K562 (cell line): ENCODE data around the gene HSPB6. TPM values are rescaled to one million over a fixed set of nuclear protein-coding genes. Genes with fewer than 3 reads are reported as not detected.

Experiments
- CBX1 ChIP-seq: sonication (generic); IDR thresholded peaks from 2 replicates; pipeline ENCODE4 v1.6.1; 2016; ENCODE audit warnings: antibody characterized with exemption, low read depth, mild to moderate bottlenecking
- CTBP1 ChIP-seq: fragments of 450-650 bp; IDR thresholded peaks from 2 replicates; pipeline ENCODE4 v1.6.1; 2016; ENCODE audit warnings: borderline replicate concordance
- FOXJ3 ChIP-seq: sonication (generic); formaldehyde crosslinking; IDR thresholded peaks from 2 replicates; pipeline ENCODE4 v1.4.0; 2020; ENCODE audit warnings: mild to moderate bottlenecking, missing genetic modification reagents
- HMGN3 ChIP-seq: IDR thresholded peaks from 2 replicates; pipeline ENCODE4 v1.6.1; 2011; ENCODE audit warnings: borderline replicate concordance, low read depth, mild to moderate bottlenecking, mixed read lengths, low read length; ENCODE audit not compliant: insufficient read length; ENCODE audit errors: extremely low read depth
- HNRNPH1 ChIP-seq: fragments of 200-400 bp; formaldehyde crosslinking; optimal IDR thresholded peaks from 2 replicates; pipeline ENCODE3; 2017; ENCODE audit warnings: low read depth, mild to moderate bottlenecking, low read length, moderate library complexity
- HNRNPLL ChIP-seq: fragments of 200-400 bp; formaldehyde crosslinking; IDR thresholded peaks from 2 replicates; pipeline ENCODE4 v1.6.1; 2017; ENCODE audit warnings: low read length, low read depth, mild to moderate bottlenecking; ENCODE audit not compliant: poor library complexity, severe bottlenecking
- NELFE ChIP-seq: IDR thresholded peaks from 2 replicates; pipeline ENCODE4 v1.6.1; 2011; ENCODE audit warnings: mild to moderate bottlenecking; ENCODE audit not compliant: insufficient read depth, insufficient read length
- NEUROD1 ChIP-seq: fragments of 150-350 bp; IDR thresholded peaks from 2 replicates; pipeline ENCODE4 v1.6.1; 2014; ENCODE audit warnings: borderline replicate concordance, low read length, low read depth; ENCODE audit not compliant: partially characterized antibody
- PTRF ChIP-seq: fragments of 450-650 bp; IDR thresholded peaks from 2 replicates; pipeline ENCODE4 v1.6.1; 2016; ENCODE audit warnings: mild to moderate bottlenecking, missing genetic modification characterization, missing compliant biosample characterization
- RNF2 ChIP-seq: sonication (generic); IDR thresholded peaks from 2 replicates; pipeline ENCODE4 v1.6.1; 2016
- SIRT6 ChIP-seq: IDR thresholded peaks from one replicate; pipeline ENCODE4 v1.6.1; 2012; ENCODE audit warnings: low read depth, mild to moderate bottlenecking, control low read depth, inconsistent platforms, low read length, moderate library complexity
- SP1 ChIP-seq: sonication (generic); formaldehyde crosslinking; IDR thresholded peaks from 2 replicates; pipeline ENCODE4 v1.8.1; 2022; ENCODE audit warnings: mild to moderate bottlenecking, missing genetic modification reagents
- TCF7 ChIP-seq: sonication (generic); IDR thresholded peaks from 2 replicates; pipeline ENCODE4 v1.6.1; 2016; ENCODE audit warnings: antibody characterized with exemption, borderline replicate concordance
- ZNF23 ChIP-seq: fragments of 250-450 bp; sonication (Bioruptor Pico); IDR thresholded peaks from 2 replicates; pipeline ENCODE4 v1.4.0; 2020; ENCODE audit warnings: mild to moderate bottlenecking
- ZNF274 ChIP-seq: IDR thresholded peaks from 2 replicates; pipeline ENCODE4 v1.6.1; 2011; ENCODE audit warnings: low read depth, mild to moderate bottlenecking, low read length, moderate library complexity, borderline replicate concordance
- ZNF561 ChIP-seq: fragments of 450-650 bp; formaldehyde crosslinking; conservative IDR thresholded peaks from 2 replicates; pipeline ENCODE4 v1.4.0; 2020; ENCODE audit warnings: mild to moderate bottlenecking, moderate library complexity
- ZNF695 ChIP-seq: fragments of 450-650 bp; formaldehyde crosslinking; IDR thresholded peaks from 2 replicates; pipeline ENCODE4 v1.4.0; 2020; ENCODE audit warnings: mild to moderate bottlenecking, moderate library complexity
- ZNF766 ChIP-seq: fragments of 200-800 bp; sonication (Bioruptor generic); conservative IDR thresholded peaks from 2 replicates; pipeline ENCODE4 v1.6.1; 2016; ENCODE audit warnings: missing genetic modification characterization, missing compliant biosample characterization
- ZNF785 ChIP-seq: fragments of 250-450 bp; sonication (Bioruptor Pico); IDR thresholded peaks from 2 replicates; pipeline ENCODE4 v1.4.0; 2020; ENCODE audit warnings: mild to moderate bottlenecking
- polyA plus RNA-seq, 8 experiments: library from polyadenylated mRNA; depleted of rRNA in 4 of 8; stranded (reverse) in 5 of 8; unstranded in 3 of 8; fragments of >200 nt; fragmentation: Nextera tagmentation in 2 of 8; fragmentation: Illumina TruSeq in 1 of 8; extraction: Ambion mirVana in 2 of 8; extraction: Trizol in 1 of 8; gene quantifications; 2 replicates each; pipeline versions ENCODE4 v1.2.1 to v1.2.3, GENCODE V29; 2011 to 2014; ENCODE audit warnings: inconsistent platforms in 1 of 8, missing spikeins in 1 of 8
- total RNA-seq, 7 experiments: library from RNA; depleted of rRNA in 6 of 7; stranded (reverse); fragments of >200 nt in 6 of 7; fragmentation: Illumina TruSeq in 2 of 7; extraction: Trizol in 2 of 7; gene quantifications; 2 replicates each; pipeline versions ENCODE4 v1.2.1 to v1.2.3, GENCODE V29; 2011 to 2021; ENCODE audit warnings: low replicate concordance in 1 of 7
- TF ChIP-seq, protein P1 (sequence below): sonication (generic); formaldehyde crosslinking; IDR thresholded peaks from 2 replicates; pipeline ENCODE4 v1.8.0; 2022; ENCODE audit warnings: missing genetic modification reagents, mild to moderate bottlenecking, moderate library complexity, borderline replicate concordance
- TF ChIP-seq, protein P2 (sequence below): fragments of 450-650 bp; IDR thresholded peaks from 2 replicates; pipeline ENCODE4 v1.6.1; 2016; ENCODE audit warnings: low read depth

The HSPB6 gene
- total and polyA plus RNA-seq, 9 of the 15 experiments (the other 6 are each of a cell fraction or from before 2014, with no cell fraction given): 0.55 TPM; not detected in 8

DNA sequence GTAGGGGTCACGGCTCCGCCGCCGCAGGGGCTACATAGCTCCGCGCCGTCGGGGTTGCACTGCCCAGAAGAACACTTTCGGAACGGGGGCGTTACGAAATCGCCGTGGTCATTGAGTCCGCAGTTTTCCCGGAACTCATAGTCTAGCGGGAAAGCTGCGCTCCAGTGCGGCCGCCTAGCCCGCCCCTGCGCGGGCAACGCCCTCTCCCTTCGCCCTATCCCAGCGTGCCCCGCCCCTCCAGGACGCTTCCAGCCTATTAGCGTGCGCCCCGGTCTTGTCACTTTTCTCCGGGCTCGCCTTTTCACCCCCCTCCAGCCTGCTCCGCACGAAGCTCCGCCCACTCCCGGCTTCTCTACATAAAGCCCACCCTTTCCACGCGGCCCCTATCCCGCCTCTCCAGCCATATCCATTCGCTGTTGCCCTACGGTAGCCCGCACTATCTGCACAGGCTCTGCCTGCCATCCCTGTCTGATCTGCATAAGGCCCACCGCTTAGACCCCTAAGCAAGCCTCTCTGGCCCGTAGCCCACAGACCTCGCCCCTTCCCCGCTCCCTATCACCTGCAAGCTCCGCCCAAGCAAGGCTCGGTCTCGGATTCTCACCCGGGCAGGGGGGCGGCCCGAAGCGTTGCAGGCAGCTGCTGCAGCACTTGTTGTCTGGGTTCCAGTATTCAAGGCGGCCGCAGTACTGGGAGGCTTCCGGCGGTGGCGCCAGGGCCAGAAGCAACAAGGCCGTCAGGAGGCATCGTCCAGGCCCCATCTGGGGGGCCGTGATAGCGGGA lies 16.2 kb downstream of the HSPB6 start (continued):
- TF ChIP-seq, protein P1, sequence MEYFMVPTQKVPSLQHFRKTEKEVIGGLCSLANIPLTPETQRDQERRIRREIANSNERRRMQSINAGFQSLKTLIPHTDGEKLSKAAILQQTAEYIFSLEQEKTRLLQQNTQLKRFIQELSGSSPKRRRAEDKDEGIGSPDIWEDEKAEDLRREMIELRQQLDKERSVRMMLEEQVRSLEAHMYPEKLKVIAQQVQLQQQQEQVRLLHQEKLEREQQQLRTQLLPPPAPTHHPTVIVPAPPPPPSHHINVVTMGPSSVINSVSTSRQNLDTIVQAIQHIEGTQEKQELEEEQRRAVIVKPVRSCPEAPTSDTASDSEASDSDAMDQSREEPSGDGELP (CRISPR knock-in tag): peak; percentile 88; the same call in 1 of the 2 replicates
- no peak for TF ChIP-seq NEUROD1
- TF ChIP-seq, protein P2, sequence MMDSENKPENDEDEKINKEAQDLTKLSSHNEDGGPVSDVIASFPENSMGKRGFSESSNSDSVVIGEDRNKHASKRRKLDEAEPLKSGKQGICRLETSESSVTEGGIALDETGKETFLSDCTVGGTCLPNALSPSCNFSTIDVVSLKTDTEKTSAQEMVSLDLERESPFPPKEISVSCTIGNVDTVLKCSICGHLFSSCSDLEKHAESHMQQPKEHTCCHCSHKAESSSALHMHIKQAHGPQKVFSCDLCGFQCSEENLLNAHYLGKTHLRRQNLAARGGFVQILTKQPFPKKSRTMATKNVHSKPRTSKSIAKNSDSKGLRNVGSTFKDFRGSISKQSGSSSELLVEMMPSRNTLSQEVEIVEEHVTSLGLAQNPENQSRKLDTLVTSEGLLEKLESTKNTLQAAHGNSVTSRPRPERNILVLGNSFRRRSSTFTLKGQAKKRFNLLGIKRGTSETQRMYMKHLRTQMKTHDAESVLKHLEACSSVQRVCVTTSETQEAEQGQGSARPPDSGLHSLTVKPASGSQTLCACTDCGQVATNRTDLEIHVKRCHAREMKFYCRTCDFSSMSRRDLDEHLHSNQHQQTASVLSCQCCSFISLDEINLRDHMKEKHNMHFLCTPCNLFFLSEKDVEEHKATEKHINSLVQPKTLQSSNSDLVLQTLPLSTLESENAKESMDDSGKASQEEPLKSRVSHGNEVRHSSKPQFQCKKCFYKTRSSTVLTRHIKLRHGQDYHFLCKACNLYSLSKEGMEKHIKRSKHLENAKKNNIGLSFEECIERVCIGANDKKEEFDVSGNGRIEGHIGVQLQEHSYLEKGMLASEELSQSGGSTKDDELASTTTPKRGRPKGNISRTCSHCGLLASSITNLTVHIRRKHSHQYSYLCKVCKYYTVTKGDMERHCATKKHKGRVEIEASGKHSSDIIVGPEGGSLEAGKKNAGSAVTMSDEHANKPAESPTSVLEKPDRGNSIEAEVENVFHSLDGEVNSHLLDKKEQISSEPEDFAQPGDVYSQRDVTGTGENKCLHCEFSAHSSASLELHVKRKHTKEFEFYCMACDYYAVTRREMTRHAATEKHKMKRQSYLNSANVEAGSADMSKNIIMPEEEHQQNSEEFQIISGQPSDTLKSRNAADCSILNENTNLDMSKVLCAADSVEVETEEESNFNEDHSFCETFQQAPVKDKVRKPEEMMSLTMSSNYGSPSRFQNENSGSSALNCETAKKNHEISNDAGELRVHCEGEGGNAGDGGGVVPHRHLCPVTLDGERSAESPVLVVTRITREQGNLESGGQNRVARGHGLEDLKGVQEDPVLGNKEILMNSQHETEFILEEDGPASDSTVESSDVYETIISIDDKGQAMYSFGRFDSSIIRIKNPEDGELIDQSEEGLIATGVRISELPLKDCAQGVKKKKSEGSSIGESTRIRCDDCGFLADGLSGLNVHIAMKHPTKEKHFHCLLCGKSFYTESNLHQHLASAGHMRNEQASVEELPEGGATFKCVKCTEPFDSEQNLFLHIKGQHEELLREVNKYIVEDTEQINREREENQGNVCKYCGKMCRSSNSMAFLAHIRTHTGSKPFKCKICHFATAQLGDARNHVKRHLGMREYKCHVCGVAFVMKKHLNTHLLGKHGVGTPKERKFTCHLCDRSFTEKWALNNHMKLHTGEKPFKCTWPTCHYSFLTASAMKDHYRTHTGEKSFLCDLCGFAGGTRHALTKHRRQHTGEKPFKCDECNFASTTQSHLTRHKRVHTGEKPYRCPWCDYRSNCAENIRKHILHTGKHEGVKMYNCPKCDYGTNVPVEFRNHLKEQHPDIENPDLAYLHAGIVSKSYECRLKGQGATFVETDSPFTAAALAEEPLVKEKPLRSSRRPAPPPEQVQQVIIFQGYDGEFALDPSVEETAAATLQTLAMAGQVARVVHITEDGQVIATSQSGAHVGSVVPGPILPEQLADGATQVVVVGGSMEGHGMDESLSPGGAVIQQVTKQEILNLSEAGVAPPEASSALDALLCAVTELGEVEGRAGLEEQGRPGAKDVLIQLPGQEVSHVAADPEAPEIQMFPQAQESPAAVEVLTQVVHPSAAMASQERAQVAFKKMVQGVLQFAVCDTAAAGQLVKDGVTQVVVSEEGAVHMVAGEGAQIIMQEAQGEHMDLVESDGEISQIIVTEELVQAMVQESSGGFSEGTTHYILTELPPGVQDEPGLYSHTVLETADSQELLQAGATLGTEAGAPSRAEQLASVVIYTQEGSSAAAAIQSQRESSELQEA: peak; percentile 84
- TF ChIP-seq ZNF23 (CRISPR knock-in tag): no peak
- peak; percentile 8; the same call in 1 of the 2 replicates for TF ChIP-seq RNF2
- no peak for TF ChIP-seq ZNF561 (CRISPR knock-in tag)
- TF ChIP-seq CTBP1: peak; percentile 55
- TF ChIP-seq TCF7: no peak
- TF ChIP-seq CBX1: no peak
- TF ChIP-seq SIRT6: no peak
- TF ChIP-seq HMGN3: peak; percentile 49
- TF ChIP-seq ZNF785 (CRISPR knock-in tag): no peak
- TF ChIP-seq HNRNPLL: peak; percentile 92
- TF ChIP-seq PTRF: no peak
- no peak for TF ChIP-seq ZNF274
- no peak for TF ChIP-seq NELFE
- no peak for TF ChIP-seq HNRNPH1
- no peak for TF ChIP-seq ZNF695 (CRISPR knock-in tag)
- TF ChIP-seq ZNF766: no peak
- TF ChIP-seq SP1 (CRISPR knock-in tag): peak; percentile 93
- no peak for TF ChIP-seq FOXJ3
